Stimulated activated CD4-positive, alpha-beta T cell treated with anti-CD3 and anti-CD28 coated beads, TNF-alpha, amount 100 ng/mL, for 1 hour (primary cell): ENCODE results near the gene AUP1.
"Not testable (repeated sequence)": the region's sequence is repeated elsewhere in the genome, so short reads cannot be mapped to it uniquely, and the experiment has no call there.

Experiments used
- DNase-seq, 3 donors: peaks; one replicate each; pipeline ENCODE4 v3.0.0-alpha.2; 2020; ENCODE audit warnings: low read depth in 3 of 3, low spot score in 1 of 3

The AUP1 gene

GRCh38 chr2:74499267-74499939 is 30.1 kb downstream of the AUP1 start, which contains the start of gene LBX2:
Gene LBX2, minus strand, starts transcription at chr2:74499603. Its CDS starts 66 bp downstream, at chr2:74499537.
- no peak for DNase-seq

- no peak for DNase-seq
Observed at GRCh38 chr2:74498500-74499266, 30.8 kb downstream of the AUP1 start.

GRCh38 chr2:74497777-74498499 is 31.6 kb downstream of the AUP1 start:
- DNase-seq: no peak

- DNase-seq: no peak
Observed at GRCh38 chr2:74496997-74497776, 32.3 kb downstream of the AUP1 start.

- DNase-seq: no peak
Observed at GRCh38 chr2:74495440-74495839, 34.1 kb downstream of the AUP1 start.

- no peak for DNase-seq
Observed at GRCh38 chr2:74493546-74493945, 36.0 kb downstream of the AUP1 start.

- no peak for DNase-seq
Observed at GRCh38 chr2:74491648-74492544, 37.6 kb downstream of the AUP1 start.

GRCh38 chr2:74489906-74490305 is 39.6 kb downstream of the AUP1 start:
- no peak for DNase-seq

GRCh38 chr2:74488643-74489481 is 40.6 kb downstream of the AUP1 start:
- no peak for DNase-seq

GRCh38 chr2:74486141-74486540 is 43.4 kb downstream of the AUP1 start:
- no peak for DNase-seq

- DNase-seq: not testable (repeated sequence)
Observed at GRCh38 chr2:74483675-74484164, 45.8 kb downstream of the AUP1 start.

GRCh38 chr2:74482801-74483674 is 46.5 kb downstream of the AUP1 start, which contains the start of the genes CCDC142 and TTC31:
Gene CCDC142, minus strand, starts transcription at chr2:74482998. Its CDS starts 161 bp downstream, at chr2:74482837.
Gene TTC31, plus strand, starts transcription at chr2:74483081. Its CDS starts 15 bp downstream, at chr2:74483096.
- peak; percentile 78 to 83 (median 80) for DNase-seq

- no peak for DNase-seq
Observed at GRCh38 chr2:74481961-74482800, 47.3 kb downstream of the AUP1 start.

- DNase-seq: no peak
Observed at GRCh38 chr2:74481431-74481830, 48.1 kb downstream of the AUP1 start.
